ENCODE data around the gene PTTG1IP.

PTTG1IP gene

GRCh38 chr21:44850905-44851657 is 22.4 kb downstream of the PTTG1IP start:
- TF ChIP-seq MAX (IDR thresholded peaks at IDR 0.05; ENCODE audit: low read depth, low read length) (no peak), MYC (IDR thresholded peaks at IDR 0.05; ENCODE audit: low read depth, low read length) (no peak), CTCF (IDR thresholded peaks at IDR 0.05; ENCODE audit: low read depth, low read length) (no peak), POLR2A (IDR thresholded peaks at IDR 0.05; ENCODE audit: extremely low read depth, insufficient read length) (no peak)
- DNase-seq (ENCODE audit: low read depth) = no peak
- no peak overlapping the region for H3K4me3 ChIP-seq (ENCODE audit: low read depth, low read length)

- TF ChIP-seq POLR2A (IDR thresholded peaks at IDR 0.05; ENCODE audit: extremely low read depth, insufficient read length) (no peak), MYC (IDR thresholded peaks at IDR 0.05; ENCODE audit: low read depth, low read length) (no peak), MAX (IDR thresholded peaks at IDR 0.05; ENCODE audit: low read depth, low read length) (no peak), CTCF (IDR thresholded peaks at IDR 0.05; ENCODE audit: low read depth, low read length) (no peak)
- no peak overlapping the region for H3K4me3 ChIP-seq (ENCODE audit: low read depth, low read length)
- no peak for DNase-seq (ENCODE audit: low read depth)
Measured at GRCh38 chr21:44850208-44850800, 23.2 kb downstream of the PTTG1IP start.

- peak; percentile 84 for DNase-seq (ENCODE audit: low read depth)
- TF ChIP-seq MAX (IDR thresholded peaks at IDR 0.05; ENCODE audit: low read depth, low read length) = no peak
- no peak for TF ChIP-seq CTCF (IDR thresholded peaks at IDR 0.05; ENCODE audit: low read depth, low read length)
- TF ChIP-seq MYC (IDR thresholded peaks at IDR 0.05; ENCODE audit: low read depth, low read length) = no peak
- TF ChIP-seq POLR2A (IDR thresholded peaks at IDR 0.05; ENCODE audit: extremely low read depth, insufficient read length) = no peak
Measured at GRCh38 chr21:44849616-44850130, 23.8 kb downstream of the PTTG1IP start.

GRCh38 chr21:44848821-44849521 is 24.5 kb downstream of the PTTG1IP start:
- no peak for TF ChIP-seq MAX (IDR thresholded peaks at IDR 0.05; ENCODE audit: low read depth, low read length)
- TF ChIP-seq MYC (IDR thresholded peaks at IDR 0.05; ENCODE audit: low read depth, low read length) = no peak
- TF ChIP-seq POLR2A (IDR thresholded peaks at IDR 0.05; ENCODE audit: extremely low read depth, insufficient read length) = no peak
- no peak for TF ChIP-seq CTCF (IDR thresholded peaks at IDR 0.05; ENCODE audit: low read depth, low read length)
- no peak overlapping the region for H3K4me3 ChIP-seq (ENCODE audit: low read depth, low read length)
- DNase-seq (ENCODE audit: low read depth) = no peak

More at GRCh38 chr21:44849616-44850130, 23.8 kb downstream of the PTTG1IP start:
- H3K4me3 ChIP-seq (ENCODE audit: low read depth, low read length) = no peak overlapping the region

GRCh38 chr21:44847261-44848056 is 26.0 kb downstream of the PTTG1IP start:
- TF ChIP-seq POLR2A (IDR thresholded peaks at IDR 0.05; ENCODE audit: extremely low read depth, insufficient read length) = no peak
- no peak for TF ChIP-seq CTCF (IDR thresholded peaks at IDR 0.05; ENCODE audit: low read depth, low read length)
- TF ChIP-seq MAX (IDR thresholded peaks at IDR 0.05; ENCODE audit: low read depth, low read length) = no peak
- TF ChIP-seq MYC (IDR thresholded peaks at IDR 0.05; ENCODE audit: low read depth, low read length) = no peak
- no peak for DNase-seq (ENCODE audit: low read depth)
- no peak overlapping the region for H3K4me3 ChIP-seq (ENCODE audit: low read depth, low read length)
